H1 (cell line): ENCODE results near the gene PRR29. TPM values are rescaled to one million over a fixed set of nuclear protein-coding genes. Genes with fewer than 3 reads are reported as not detected.

Experiments
- CHD7 ChIP-seq: fragments of 300-600 bp; sonication (generic); IDR thresholded peaks from 2 replicates; pipeline ENCODE4 v1.7.1; 2012; ENCODE audit warnings: low read length, moderate library complexity, mild to moderate bottlenecking, inconsistent platforms; ENCODE audit not compliant: insufficient replicate concordance
- RBBP5 ChIP-seq: IDR thresholded peaks from 2 replicates; pipeline ENCODE4 v1.7.1; 2012; ENCODE audit warnings: low read depth, mild to moderate bottlenecking, inconsistent platforms, low read length, moderate library complexity, borderline replicate concordance
- polyA plus RNA-seq, 7 experiments: library from polyadenylated mRNA; depleted of rRNA in 3 of 7; stranded (reverse) in 5 of 7; unstranded in 2 of 7; fragments of >200 nt in 5 of 7; fragments of 200-250 nt in 2 of 7; gene quantifications; 1 replicate in 5 of 7; 2 replicates in 1 of 7; 4 replicates in 1 of 7; pipeline versions ENCODE4 v1.2.1 to v1.2.3, GENCODE V29; 2011 to 2013; ENCODE audit warnings: missing spikeins in 2 of 7, mixed read lengths in 2 of 7
- total RNA-seq: library from RNA; stranded (reverse); fragmentation: NEBNext Ultra II Directional; extraction: Animal tissue kit (Norgen Biotek cat#: 25700); gene quantifications from 2 replicates; pipeline ENCODE4 v1.2.1, GENCODE V29; 2021

Gene PRR29
- total and polyA plus RNA-seq, 2 of the 8 experiments (the other 6 are each of a cell fraction or from before 2014, with no cell fraction given): 0.67 to 0.83 TPM

GRCh38 chr17:63948521-63948920 is 49.6 kb upstream of the PRR29 start (continued):
- TF ChIP-seq CHD7: no peak
- no peak for TF ChIP-seq RBBP5
- TF ChIP-seq, all 59 proteins: peak for 0
